Loucy (cell line): ENCODE results near the gene C20orf204.

Source experiments
- EZH2phosphoT487 ChIP-seq: fragments of 200-600 bp; IDR thresholded peaks from 2 replicates; pipeline ENCODE4 v1.6.1; 2018; ENCODE audit warnings: antibody characterized with exemption, mild to moderate bottlenecking, moderate library complexity, borderline replicate concordance
- TF ChIP-seq, protein P1 (sequence below): fragments of 200-600 bp; sonication (generic); conservative IDR thresholded peaks from 2 replicates; pipeline ENCODE4 v1.5.1; 2014; ENCODE audit warnings: mild to moderate bottlenecking, antibody characterized with exemption, low read length

DNA sequence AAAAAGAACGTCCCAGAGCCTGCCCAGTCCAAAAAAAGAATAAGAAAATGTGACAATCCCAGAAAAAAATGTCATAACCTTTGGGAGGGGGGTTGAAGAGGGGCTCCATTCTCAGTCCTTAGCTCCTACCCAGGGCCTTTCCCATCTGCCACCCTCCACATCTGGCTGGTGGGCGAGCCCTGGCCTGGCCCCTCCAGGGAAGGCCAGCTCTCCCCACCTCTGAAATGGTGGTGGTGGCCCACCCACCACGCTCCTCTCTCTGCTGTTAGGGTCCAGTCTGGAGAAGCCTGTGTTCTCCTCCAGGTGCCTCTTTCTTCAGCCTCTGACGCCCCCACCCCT is 42.9 kb downstream of the C20orf204 start:
- TF ChIP-seq, protein P1, sequence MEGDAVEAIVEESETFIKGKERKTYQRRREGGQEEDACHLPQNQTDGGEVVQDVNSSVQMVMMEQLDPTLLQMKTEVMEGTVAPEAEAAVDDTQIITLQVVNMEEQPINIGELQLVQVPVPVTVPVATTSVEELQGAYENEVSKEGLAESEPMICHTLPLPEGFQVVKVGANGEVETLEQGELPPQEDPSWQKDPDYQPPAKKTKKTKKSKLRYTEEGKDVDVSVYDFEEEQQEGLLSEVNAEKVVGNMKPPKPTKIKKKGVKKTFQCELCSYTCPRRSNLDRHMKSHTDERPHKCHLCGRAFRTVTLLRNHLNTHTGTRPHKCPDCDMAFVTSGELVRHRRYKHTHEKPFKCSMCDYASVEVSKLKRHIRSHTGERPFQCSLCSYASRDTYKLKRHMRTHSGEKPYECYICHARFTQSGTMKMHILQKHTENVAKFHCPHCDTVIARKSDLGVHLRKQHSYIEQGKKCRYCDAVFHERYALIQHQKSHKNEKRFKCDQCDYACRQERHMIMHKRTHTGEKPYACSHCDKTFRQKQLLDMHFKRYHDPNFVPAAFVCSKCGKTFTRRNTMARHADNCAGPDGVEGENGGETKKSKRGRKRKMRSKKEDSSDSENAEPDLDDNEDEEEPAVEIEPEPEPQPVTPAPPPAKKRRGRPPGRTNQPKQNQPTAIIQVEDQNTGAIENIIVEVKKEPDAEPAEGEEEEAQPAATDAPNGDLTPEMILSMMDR = no peak
- no peak for TF ChIP-seq EZH2phosphoT487
